ENCODE data around the gene CREB3. TPM values are rescaled to one million over a fixed set of nuclear protein-coding genes. Genes with fewer than 3 reads are reported as not detected.

The CREB3 gene
- total RNA-seq, 1 donor from 2014 or later, result 35.9 TPM

- peaks cover 36% of the 10 kb centered on the region for H3K4me1 Mint-ChIP-seq
- TF ChIP-seq CTCF (conservative IDR thresholded peaks at IDR 0.05), result no peak
- H3K4me3 Mint-ChIP-seq, result peak overlapping the region; percentile 95
- H3K36me3 Mint-ChIP-seq (ENCODE audit: low read depth), result peaks cover 7% of the 10 kb centered on the region
- H3K27ac Mint-ChIP-seq (ENCODE audit: unreplicated experiment), result peak overlapping the region; percentile 98
- no peaks in the 10 kb centered on the region for H3K9me3 Mint-ChIP-seq
- DNase-seq (ENCODE audit: low read depth, low spot score), result peak; percentile 36
- H3K27me3 Mint-ChIP-seq (ENCODE audit: low read depth), result no peaks in the 10 kb centered on the region
Observed at GRCh38 chr9:35757226-35757891, 24.9 kb downstream of the CREB3 start.

GRCh38 chr9:35757892-35758275, 25.4 kb downstream of the CREB3 start:
- H3K4me1 Mint-ChIP-seq, result peaks cover 36% of the 10 kb centered on the region
- H3K36me3 Mint-ChIP-seq (ENCODE audit: low read depth), result peaks cover 7% of the 10 kb centered on the region
- no peaks in the 10 kb centered on the region for H3K27me3 Mint-ChIP-seq (ENCODE audit: low read depth)
- H3K9me3 Mint-ChIP-seq, result no peaks in the 10 kb centered on the region
- no peak for DNase-seq (ENCODE audit: low read depth, low spot score)
- TF ChIP-seq CTCF (conservative IDR thresholded peaks at IDR 0.05), result no peak
- H3K4me3 Mint-ChIP-seq, result peak overlapping the region; percentile 95
- no peak overlapping the region for H3K27ac Mint-ChIP-seq (ENCODE audit: unreplicated experiment)

GRCh38 chr9:35758475-35759050, 26.1 kb downstream of the CREB3 start:
- H3K4me3 Mint-ChIP-seq, result peak overlapping the region; percentile 41
- H3K9me3 Mint-ChIP-seq, result no peaks in the 10 kb centered on the region
- no peak for DNase-seq (ENCODE audit: low read depth, low spot score)
- peaks cover 3% of the 10 kb centered on the region for H3K36me3 Mint-ChIP-seq (ENCODE audit: low read depth)
- TF ChIP-seq CTCF (conservative IDR thresholded peaks at IDR 0.05), result no peak
- H3K4me1 Mint-ChIP-seq, result peaks cover 36% of the 10 kb centered on the region
- no peaks in the 10 kb centered on the region for H3K27me3 Mint-ChIP-seq (ENCODE audit: low read depth)
- H3K27ac Mint-ChIP-seq (ENCODE audit: unreplicated experiment), result no peak overlapping the region

GRCh38 chr9:35759795-35760194, 27.3 kb downstream of the CREB3 start:
- H3K27ac Mint-ChIP-seq (ENCODE audit: unreplicated experiment), result no peak overlapping the region
- H3K9me3 Mint-ChIP-seq, result no peaks in the 10 kb centered on the region

GRCh38 chr9:35760651-35761050, 28.2 kb downstream of the CREB3 start:
- Mint-ChIP-seq H3K4me3 (peak overlapping the region; percentile 9), H3K36me3 (ENCODE audit: low read depth) (peaks cover 3% of the 10 kb centered on the region), H3K4me1 (peaks cover 36% of the 10 kb centered on the region), H3K27me3 (ENCODE audit: low read depth) (no peaks in the 10 kb centered on the region), H3K9me3 (no peaks in the 10 kb centered on the region), H3K27ac (ENCODE audit: unreplicated experiment) (no peak overlapping the region)
- DNase-seq (ENCODE audit: low read depth, low spot score), result no peak
- no peak for TF ChIP-seq CTCF (conservative IDR thresholded peaks at IDR 0.05)

More at GRCh38 chr9:35759795-35760194, 27.3 kb downstream of the CREB3 start:
- Mint-ChIP-seq H3K36me3 (ENCODE audit: low read depth) (peaks cover 3% of the 10 kb centered on the region), H3K4me3 (peak overlapping the region; percentile 45), H3K27me3 (ENCODE audit: low read depth) (no peaks in the 10 kb centered on the region), H3K4me1 (peaks cover 36% of the 10 kb centered on the region)
- DNase-seq (ENCODE audit: low read depth, low spot score), result no peak
- no peak for TF ChIP-seq CTCF (conservative IDR thresholded peaks at IDR 0.05)
